Adipose tissue (tissue), 3 donors: ENCODE results near the gene TSPAN17. TPM values are rescaled to one million over a fixed set of nuclear protein-coding genes. Genes with fewer than 3 reads are reported as not detected.
"Not testable (repeated sequence)": the region's sequence is repeated elsewhere in the genome, so short reads cannot be mapped to it uniquely, and the experiment has no call there.

Source experiments
- H3K27ac ChIP-seq: one replicate; pipeline ENCODE4 v1.5.1; 2013; ENCODE audit warnings: low read depth, low read length
- WGBS, 3 donors: extraction: QIAGEN DNeasy Blood & Tissue Kit; methylation state at CpG; one replicate each; pipeline ENCODE4 v1.1.7; 2013; 5-methylcytosine and 5-hydroxymethylcytosine counted together
- polyA plus RNA-seq, 3 donors: library from polyadenylated mRNA; stranded (reverse); fragments of 200-250 nt; gene quantifications; one replicate each; pipeline ENCODE4 v1.2.3, GENCODE V29; 2013
- donor health status: healthy with polysubstance abuse.
- donor health status: Bipolar disorder and iron deficiency.
- donor health status: healthy.

Gene TSPAN17, protein sequence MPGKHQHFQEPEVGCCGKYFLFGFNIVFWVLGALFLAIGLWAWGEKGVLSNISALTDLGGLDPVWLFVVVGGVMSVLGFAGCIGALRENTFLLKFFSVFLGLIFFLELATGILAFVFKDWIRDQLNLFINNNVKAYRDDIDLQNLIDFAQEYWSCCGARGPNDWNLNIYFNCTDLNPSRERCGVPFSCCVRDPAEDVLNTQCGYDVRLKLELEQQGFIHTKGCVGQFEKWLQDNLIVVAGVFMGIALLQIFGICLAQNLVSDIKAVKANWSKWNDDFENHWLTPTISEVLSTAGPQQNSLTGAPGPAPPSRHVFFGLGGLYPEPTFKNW
- polyA plus RNA-seq, result 10 to 100 TPM; 16.2 to 20.9 (median 18.8) TPM

GRCh38 chr5:176647030-176647842, at the start of gene TSPAN17:
TSS of gene TSPAN17 (plus strand) at chr5:176647484. CDS start at chr5:176647616, 132 bp downstream.
- 0% methylated on average over 61 to 62 of the region's 63 CpGs for WGBS, 3 donors
- H3K27ac ChIP-seq, result no peak within 1 kb of the TSS

- H3K27ac ChIP-seq, result not testable (repeated sequence)
- 90 to 94% (median 90%) methylated on average over 19 of the region's 19 CpGs for WGBS, 3 donors
Observed at GRCh38 chr5:176599749-176600430, 47.4 kb upstream of the TSPAN17 start.

- WGBS, 3 donors, result 61 to 83% (median 80%) methylated on average over 12 of the region's 12 CpGs
Observed at GRCh38 chr5:176601901-176602482, 45.3 kb upstream of the TSPAN17 start.

GRCh38 chr5:176603091-176603490, 44.2 kb upstream of the TSPAN17 start:
- 0 to 32% (median 30%) methylated on average over 2 of the region's 2 CpGs for WGBS, 3 donors
- H3K27ac ChIP-seq, result no peak overlapping the region

More at GRCh38 chr5:176601901-176602482, 45.3 kb upstream of the TSPAN17 start:
- H3K27ac ChIP-seq, result no peak overlapping the region

DNA sequence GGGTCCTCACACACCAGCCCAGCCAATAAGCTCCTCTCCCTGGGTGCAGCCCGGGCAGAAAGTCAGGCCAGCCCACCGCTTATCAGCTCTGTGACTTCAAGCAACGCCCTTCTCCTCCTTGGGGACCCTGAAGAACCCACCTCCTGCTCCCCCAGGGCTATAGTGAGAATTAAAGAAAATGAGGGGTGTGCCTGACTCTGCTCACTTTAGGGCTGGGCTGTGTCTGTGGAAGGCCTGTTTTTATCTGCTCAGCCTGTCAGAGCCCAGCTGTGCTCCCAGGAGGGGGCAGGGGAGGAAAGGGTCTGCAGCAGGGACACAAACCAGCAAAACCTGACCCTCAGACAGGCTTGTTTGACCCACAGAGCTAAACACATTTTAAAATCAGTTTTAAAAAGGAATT, 41.3 kb upstream of the TSPAN17 start:
- H3K27ac ChIP-seq, result no peak overlapping the region
- 51 to 68% (median 64%) methylated on average over 3 of the region's 3 CpGs for WGBS, 3 donors

- H3K27ac ChIP-seq, result no peak overlapping the region
- 86 to 89% (median 86%) methylated on average over 3 of the region's 3 CpGs for WGBS, 3 donors
Observed at GRCh38 chr5:176606875-176607274, 40.4 kb upstream of the TSPAN17 start.

- 88 to 94% (median 93%) methylated on average over 4 of the region's 4 CpGs for WGBS, 3 donors
- H3K27ac ChIP-seq, result no peak overlapping the region
Observed at GRCh38 chr5:176608142-176608705, 39.1 kb upstream of the TSPAN17 start.

DNA sequence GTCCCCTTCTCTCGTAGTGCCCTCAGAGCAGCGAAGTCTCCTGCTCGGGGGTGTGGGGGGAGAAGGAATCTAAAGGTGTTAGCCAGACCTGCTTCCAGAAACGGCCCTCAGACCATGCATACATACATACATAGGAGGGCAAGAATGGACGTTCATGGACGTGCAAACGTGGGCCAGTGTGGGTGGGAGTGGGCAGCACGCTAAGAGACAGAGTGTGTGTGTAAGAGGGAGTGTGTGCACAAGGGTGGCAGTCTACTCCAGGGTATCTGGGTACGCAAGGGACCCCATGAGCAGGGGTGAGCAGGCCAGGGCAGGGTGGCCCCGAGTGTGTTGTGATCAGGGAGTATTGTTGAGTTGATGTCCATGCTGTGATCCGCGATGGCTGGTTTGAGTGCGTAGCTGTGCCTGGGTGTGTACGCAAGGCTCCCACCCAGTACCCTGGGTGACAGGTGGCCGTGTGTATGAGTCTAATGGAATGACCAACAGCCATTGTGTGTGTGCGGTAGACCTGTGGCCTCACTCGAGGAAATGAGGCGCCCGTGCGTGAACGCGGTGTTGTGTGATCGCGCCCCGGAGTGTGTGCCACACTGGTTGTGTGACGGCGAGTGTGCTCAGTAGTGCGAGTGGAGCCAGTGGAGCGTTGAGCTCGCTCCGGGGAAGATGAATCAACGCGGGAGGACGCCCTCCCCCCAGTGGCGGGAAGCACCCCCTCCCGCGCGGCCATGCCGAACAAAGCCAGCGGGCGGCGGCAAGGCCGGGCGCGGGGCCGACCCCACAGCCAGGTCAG, 38.2 kb upstream of the TSPAN17 start:
- 31 to 37% (median 32%) methylated on average over 37 to 46 of the region's 46 CpGs for WGBS, 3 donors
- no peak overlapping the region for H3K27ac ChIP-seq

DNA sequence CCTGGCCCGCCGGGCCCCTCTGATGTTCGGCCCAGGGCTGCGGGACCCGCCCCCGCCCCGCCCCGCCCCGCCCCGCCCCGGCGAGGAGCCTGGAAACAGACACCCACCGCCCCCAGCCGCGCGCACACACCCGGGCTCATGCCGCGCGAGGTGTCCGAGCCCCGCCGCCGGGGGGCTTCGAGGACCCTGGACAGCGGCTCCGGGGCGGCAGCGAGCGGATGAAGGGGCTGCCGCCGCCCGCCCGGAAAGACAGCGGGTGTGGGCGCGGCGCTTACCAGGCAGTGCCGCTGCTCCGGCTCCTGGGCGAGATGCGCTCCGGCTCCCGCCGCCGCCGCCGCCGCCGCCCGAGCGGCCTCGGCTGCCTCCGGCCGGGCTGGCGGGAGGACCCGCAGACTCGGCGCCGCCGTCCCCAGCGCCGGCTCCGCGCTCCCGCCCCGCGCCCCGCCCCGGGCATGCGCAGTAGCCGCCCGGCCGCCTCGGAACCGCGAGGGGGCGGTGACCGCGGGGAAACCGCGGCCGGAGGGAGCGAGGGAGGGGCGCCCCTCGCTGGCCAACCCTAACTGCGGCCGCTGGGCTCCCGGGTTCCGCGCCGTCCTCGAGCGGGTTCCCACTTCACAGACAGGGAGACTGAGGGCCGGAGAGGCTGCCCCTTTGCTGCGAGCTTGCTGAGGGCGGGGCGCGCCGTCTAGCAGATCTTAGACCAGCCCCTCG, 37.4 kb upstream of the TSPAN17 start, which contains the start of gene GPRIN1:
Gene GPRIN1 (minus strand): TSS at position 433 of the 711 bp plus-strand sequence. CDS start 10,322 bp downstream, outside the sequence.
- H3K27ac ChIP-seq, result no peak within 1 kb of the TSS
- 0 to 1% (median 0%) methylated on average over 63 to 101 of the region's 101 CpGs for WGBS, 3 donors

DNA sequence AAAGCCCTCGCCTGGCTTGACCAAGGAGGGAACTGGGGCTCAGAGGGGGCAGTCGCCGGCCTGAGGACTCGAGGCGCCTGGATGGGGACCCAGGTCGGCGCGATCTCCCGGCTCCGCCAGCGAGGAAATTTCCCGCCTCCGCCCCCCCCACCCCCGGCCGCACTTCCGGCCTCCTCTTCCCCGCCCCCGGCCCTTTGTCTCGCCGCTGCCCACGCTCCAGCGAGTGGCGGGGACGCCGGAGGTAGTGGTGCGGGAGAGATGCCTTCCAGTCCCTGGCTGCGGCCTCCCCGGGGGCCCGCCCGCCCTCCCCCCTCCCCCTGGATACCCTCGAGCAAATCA, 36.9 kb upstream of the TSPAN17 start:
- H3K27ac ChIP-seq, result no peak overlapping the region
- 0 to 5% (median 2%) methylated on average over 8 to 29 of the region's 31 CpGs for whole genome bisulfite sequencing, 3 donors

- 10 to 16% (median 11%) methylated on average over 10 of the region's 10 CpGs for WGBS, 3 donors
- no peak overlapping the region for H3K27ac ChIP-seq
Observed at GRCh38 chr5:176611435-176611834, 35.8 kb upstream of the TSPAN17 start.

DNA sequence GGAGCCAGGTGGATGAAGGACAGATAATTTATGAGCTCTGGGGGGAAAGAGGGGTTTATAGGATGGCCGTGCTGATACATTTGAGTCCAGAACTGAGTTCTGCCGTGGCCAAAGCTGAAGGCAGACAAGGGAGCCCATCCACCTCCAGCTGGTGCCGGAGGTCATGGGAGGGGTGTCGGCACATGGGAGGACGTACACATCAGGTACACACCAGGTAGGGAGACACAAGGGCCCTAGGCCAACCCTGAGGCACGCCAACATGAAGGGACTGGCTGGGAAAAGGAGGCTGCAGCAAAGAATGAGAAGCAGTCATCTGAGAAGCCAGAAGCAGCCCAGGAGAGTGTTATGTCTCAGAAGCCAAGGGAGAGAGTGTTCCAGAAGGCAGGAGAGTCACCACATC, 35.3 kb upstream of the TSPAN17 start:
- 80 to 89% (median 89%) methylated on average over 6 of the region's 6 CpGs for WGBS, 3 donors

GRCh38 chr5:176612855-176613254, 34.4 kb upstream of the TSPAN17 start:
- 46 to 74% (median 66%) methylated on average over 2 of the region's 2 CpGs for WGBS, 3 donors
- no peak overlapping the region for H3K27ac ChIP-seq

More for the DNA sequence above, 35.3 kb upstream of the TSPAN17 start:
- H3K27ac ChIP-seq, result no peak overlapping the region

- no peak overlapping the region for H3K27ac ChIP-seq
- 47 to 60% (median 59%) methylated on average over 8 of the region's 8 CpGs for WGBS, 3 donors
Observed at GRCh38 chr5:176614805-176615478, 32.3 kb upstream of the TSPAN17 start.

- no peak overlapping the region for H3K27ac ChIP-seq
- 54 to 61% (median 56%) methylated on average over 7 of the region's 7 CpGs for WGBS, 3 donors
Observed at GRCh38 chr5:176616511-176616910, 30.8 kb upstream of the TSPAN17 start.

GRCh38 chr5:176618783-176619182, 28.5 kb upstream of the TSPAN17 start:
- no peak overlapping the region for H3K27ac ChIP-seq
- 23 to 27% (median 23%) methylated on average over 19 of the region's 19 CpGs for WGBS, 3 donors
